Central memory CD8-positive, alpha-beta T cell (primary cell): ENCODE measurements around the gene BCL2.

ENCODE experiments used
- ATAC-seq: fragments of 150-1000 bp; cut with Tn5 transposase; replicated peaks from 2 replicates; pipeline ENCODE4 v1.10.0; 2022; ENCODE audit warnings: mild to moderate bottlenecking, moderate FRiP score, moderate number of reproducible peaks; ENCODE audit not compliant: poor library complexity, severe bottlenecking; ENCODE audit errors: extremely low read depth
- DNase-seq, 2 donors: peaks; one replicate each; pipeline ENCODE4 v3.0.0; 2021; ENCODE audit warnings: low spot score in 2 of 2
- H3K27ac Mint-ChIP-seq: one replicate; pipeline ENCODE4 v1.8.0; 2022; ENCODE audit warnings: low read depth, mild to moderate bottlenecking, moderate library complexity, mixed read lengths
- H3K27me3 Mint-ChIP-seq: one replicate; pipeline ENCODE4 v1.8.0; 2022; ENCODE audit warnings: mixed read lengths
- H3K36me3 Mint-ChIP-seq: one replicate; pipeline ENCODE4 v1.8.0; 2022; ENCODE audit warnings: mild to moderate bottlenecking, moderate library complexity, mixed read lengths; ENCODE audit not compliant: insufficient read depth
- H3K4me1 Mint-ChIP-seq: one replicate; pipeline ENCODE4 v1.8.0; 2022; ENCODE audit warnings: mixed read lengths
- H3K4me3 Mint-ChIP-seq: one replicate; pipeline ENCODE4 v1.8.0; 2022; ENCODE audit warnings: mild to moderate bottlenecking, moderate library complexity, mixed read lengths
- H3K9me3 Mint-ChIP-seq: one replicate; pipeline ENCODE4 v1.8.0; 2022; ENCODE audit warnings: mixed read lengths

Gene BCL2

GRCh38 chr18:63087421-63088230 lies 231.9 kb downstream of the BCL2 start:
- Mint-ChIP-seq H3K4me1 (no peaks in the 10 kb centered on the region), H3K9me3 (no peaks in the 10 kb centered on the region), H3K27ac (no peak overlapping the region), H3K27me3 (no peaks in the 10 kb centered on the region), H3K36me3 (no peaks in the 10 kb centered on the region), H3K4me3 (no peak overlapping the region)
- no peak for ATAC-seq
- no peak for DNase-seq

- Mint-ChIP-seq H3K27ac (no peak overlapping the region), H3K36me3 (no peaks in the 10 kb centered on the region), H3K27me3 (no peaks in the 10 kb centered on the region), H3K4me3 (no peak overlapping the region), H3K9me3 (no peaks in the 10 kb centered on the region), H3K4me1 (no peaks in the 10 kb centered on the region)
- DNase-seq (no peak), ATAC-seq (no peak)
These were observed 234.0 kb downstream of the BCL2 start for GRCh38 chr18:63085611-63086010.

GRCh38 chr18:63084219-63084618 lies 235.3 kb downstream of the BCL2 start:
- Mint-ChIP-seq H3K27me3 (no peaks in the 10 kb centered on the region), H3K27ac (no peak overlapping the region), H3K4me1 (no peaks in the 10 kb centered on the region), H3K36me3 (no peaks in the 10 kb centered on the region), H3K4me3 (no peak overlapping the region), H3K9me3 (peaks cover 7% of the 10 kb centered on the region)
- no peak for ATAC-seq
- no peak for DNase-seq

GRCh38 chr18:63083555-63083954 lies 236.0 kb downstream of the BCL2 start:
- no peaks in the 10 kb centered on the region for H3K36me3 Mint-ChIP-seq
- peaks cover 7% of the 10 kb centered on the region for H3K9me3 Mint-ChIP-seq
- H3K27ac Mint-ChIP-seq = no peak overlapping the region
- ATAC-seq (no peak), DNase-seq (no peak)
- peaks cover 2% of the 10 kb centered on the region for H3K27me3 Mint-ChIP-seq
- no peak overlapping the region for H3K4me3 Mint-ChIP-seq
- no peaks in the 10 kb centered on the region for H3K4me1 Mint-ChIP-seq

DNA sequence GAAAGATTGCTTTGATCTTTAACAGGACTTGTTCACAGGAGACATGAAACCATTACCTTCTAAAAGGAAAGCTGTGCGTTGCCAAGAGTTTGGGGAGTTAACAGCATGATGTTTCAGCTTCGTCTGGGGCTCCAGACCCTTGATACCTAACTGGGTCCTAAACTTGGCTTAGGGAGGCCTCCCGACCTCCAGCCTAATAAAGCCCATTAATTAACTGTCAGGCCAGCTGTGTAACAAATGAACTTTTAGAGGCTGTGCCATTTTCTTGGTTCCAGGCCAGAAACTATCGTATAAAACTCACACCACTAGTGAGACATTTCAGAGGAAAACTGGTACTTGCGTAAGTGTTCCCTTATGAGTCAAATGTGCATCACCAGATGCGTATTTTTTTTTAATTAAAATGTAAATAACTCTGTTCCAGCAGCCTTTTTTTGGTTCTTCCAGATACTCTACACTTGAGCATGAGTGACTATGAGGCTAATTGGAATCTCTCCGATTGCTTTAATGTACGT lies 236.5 kb downstream of the BCL2 start:
- ATAC-seq = no peak
- peaks cover 7% of the 10 kb centered on the region for H3K27me3 Mint-ChIP-seq
- no peaks in the 10 kb centered on the region for H3K36me3 Mint-ChIP-seq
- H3K9me3 Mint-ChIP-seq = peaks cover 7% of the 10 kb centered on the region
- H3K4me1 Mint-ChIP-seq = no peaks in the 10 kb centered on the region
- no peak overlapping the region for H3K27ac Mint-ChIP-seq
- DNase-seq = no peak
- no peak overlapping the region for H3K4me3 Mint-ChIP-seq

GRCh38 chr18:63082366-63083019 lies 237.1 kb downstream of the BCL2 start:
- Mint-ChIP-seq H3K9me3 (peaks cover 7% of the 10 kb centered on the region), H3K27ac (no peak overlapping the region), H3K36me3 (no peaks in the 10 kb centered on the region), H3K4me3 (no peak overlapping the region), H3K27me3 (peaks cover 13% of the 10 kb centered on the region), H3K4me1 (no peaks in the 10 kb centered on the region)
- no peak for ATAC-seq
- no peak for DNase-seq

GRCh38 chr18:63079114-63079513 lies 240.5 kb downstream of the BCL2 start:
- Mint-ChIP-seq H3K27ac (no peak overlapping the region), H3K9me3 (peaks cover 7% of the 10 kb centered on the region), H3K36me3 (peaks cover 4% of the 10 kb centered on the region), H3K4me3 (no peak overlapping the region), H3K27me3 (peaks cover 18% of the 10 kb centered on the region), H3K4me1 (peaks cover 13% of the 10 kb centered on the region)
- DNase-seq = no peak
- ATAC-seq = no peak

DNA sequence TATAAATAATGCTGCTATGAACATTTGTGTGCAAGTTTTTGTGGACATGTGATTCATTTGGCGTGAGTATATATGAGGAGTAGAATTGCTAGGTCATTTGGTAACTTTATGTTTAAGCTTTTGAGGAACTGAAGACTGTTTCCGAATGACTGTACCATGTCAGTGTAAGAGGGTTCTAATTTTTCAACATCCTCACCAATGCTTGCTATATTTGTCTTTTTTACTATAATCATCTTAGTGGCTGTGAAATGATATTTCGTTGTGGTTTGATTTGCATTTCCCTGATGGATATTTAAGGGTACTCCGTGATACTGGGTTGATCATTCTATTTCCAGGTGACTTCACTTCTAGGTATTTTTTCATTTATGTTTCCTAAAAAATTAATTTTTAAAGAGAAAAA lies 241.1 kb downstream of the BCL2 start:
- H3K9me3 Mint-ChIP-seq = peaks cover 7% of the 10 kb centered on the region
- H3K4me3 Mint-ChIP-seq = no peak overlapping the region
- DNase-seq (no peak), ATAC-seq (no peak)
- H3K4me1 Mint-ChIP-seq = peaks cover 13% of the 10 kb centered on the region
- peaks cover 4% of the 10 kb centered on the region for H3K36me3 Mint-ChIP-seq
- H3K27me3 Mint-ChIP-seq = peaks cover 18% of the 10 kb centered on the region
- H3K27ac Mint-ChIP-seq = no peak overlapping the region

DNA sequence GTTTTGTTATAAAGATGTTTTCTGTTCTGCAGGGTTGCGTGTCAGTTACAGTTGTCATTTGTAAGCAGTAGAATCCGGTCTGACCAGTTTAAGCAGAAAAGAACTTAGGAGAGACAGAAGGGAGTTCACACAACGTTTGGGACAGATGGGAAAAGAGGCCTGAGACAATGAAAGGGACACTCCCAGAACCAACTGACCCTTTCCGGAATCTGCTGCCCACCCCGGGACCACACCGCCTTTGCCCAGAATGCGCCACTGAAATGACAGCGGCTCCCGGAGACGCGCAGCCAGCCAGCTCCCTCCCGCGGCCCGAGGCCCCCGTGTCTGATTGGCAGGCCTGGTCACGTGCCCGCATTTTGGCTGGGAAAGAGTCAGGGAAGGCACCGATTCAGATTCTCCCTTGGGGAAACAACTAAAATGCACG lies 244.6 kb downstream of the BCL2 start:
- peaks cover 4% of the 10 kb centered on the region for H3K36me3 Mint-ChIP-seq
- peak; percentile 74 for ATAC-seq

GRCh38 chr18:63073481-63073880 lies 246.1 kb downstream of the BCL2 start:
- Mint-ChIP-seq H3K27ac (no peak overlapping the region), H3K27me3 (peaks cover 15% of the 10 kb centered on the region), H3K36me3 (peaks cover 4% of the 10 kb centered on the region), H3K4me1 (peaks cover 13% of the 10 kb centered on the region), H3K9me3 (no peaks in the 10 kb centered on the region), H3K4me3 (no peak overlapping the region)
- DNase-seq (no peak), ATAC-seq (peak; percentile 73)

More for the DNA sequence above, 244.6 kb downstream of the BCL2 start:
- no peak for DNase-seq
- Mint-ChIP-seq H3K4me1 (peaks cover 13% of the 10 kb centered on the region), H3K9me3 (peaks cover 5% of the 10 kb centered on the region), H3K4me3 (peak overlapping the region; percentile 74), H3K27ac (peak overlapping the region; percentile 75), H3K27me3 (peaks cover 18% of the 10 kb centered on the region)
